ENCODE data around the gene PRR18. TPM values are rescaled to one million over a fixed set of nuclear protein-coding genes. Genes with fewer than 3 reads are reported as not detected.

Gene PRR18
- total and polyA plus RNA-seq, 2 of the 8 experiments (the other 6 are each of a cell fraction or from before 2014, with no cell fraction given), result 0.08 to 0.19 TPM

GRCh38 chr6:166312832-166313231 lies 4.6 kb upstream of the PRR18 start:
- no peak overlapping the region for H2BK5ac ChIP-seq (ENCODE audit: low read depth, low read length)
- ChIA-PET POLR2A (ENCODE audit: partially characterized antibody) (interaction anchor here (0.6 to 0.7 kb wide), 2 partner anchors 10 to 71 kb away, joined by 3 read pairs; no protein-coding TSS in a partner anchor), CTCF (ENCODE audit: partially characterized antibody) (interaction anchor here (0.6 to 8.2 kb wide), 33 partner anchors 9 to 1237 kb away, joined by 3 to 120 read pairs (median 5); no protein-coding TSS in a partner anchor)
- no peak overlapping the region for H2BK20ac ChIP-seq (ENCODE audit: low read length)
- no peaks in the 10 kb centered on the region for H3K36me3 ChIP-seq (ENCODE audit: control insufficient read depth in 2 of 4, insufficient read depth in 4 of 4, low read length in 3 of 4)
- no peak overlapping the region for H3K14ac ChIP-seq (ENCODE audit: insufficient read length)
- no peak overlapping the region for H3K56ac ChIP-seq (replicated peaks; ENCODE audit: insufficient read length, low read depth, low read length)
- no peak overlapping the region for H2AFZ ChIP-seq (ENCODE audit: low read length)
- H3K23ac ChIP-seq (ENCODE audit: insufficient read length), result no peak overlapping the region
- no peaks in the 10 kb centered on the region for H3K9me3 ChIP-seq (ENCODE audit: insufficient read depth in 2 of 2, low read depth in 1 of 2, low read length in 1 of 2)
- H2BK12ac ChIP-seq (ENCODE audit: low read depth, low read length), result no peak overlapping the region
- WGBS, 2 experiments (ENCODE audit: extremely low coverage in 1 of 2, insufficient coverage in 1 of 2, insufficient read length in 1 of 2, insufficient replicate concordance in 2 of 2, low coverage in 1 of 2, low lambda C conversion rate in 2 of 2, missing lambda C conversion rate in 1 of 2), result 88% methylated on average over 1 of the region's 1 CpG; no CpG with 5 or more reads in 1 of the 2 experiments
- H3K4me2 ChIP-seq (ENCODE audit: insufficient read depth in 1 of 2, low read depth in 2 of 2, low read length in 2 of 2), result no peak overlapping the region
- no peaks in the 10 kb centered on the region for H3K79me2 ChIP-seq (ENCODE audit: control insufficient read depth in 1 of 2, insufficient read depth in 2 of 2, low read length in 2 of 2)
- no peak for FAIRE-seq
- no peaks in the 10 kb centered on the region for H3K79me1 ChIP-seq (ENCODE audit: low read depth, low read length)
- no peak overlapping the region for H3K4ac ChIP-seq (replicated peaks; ENCODE audit: insufficient read length, low read depth, low read length)
- H4K5ac ChIP-seq (ENCODE audit: insufficient read length, low read depth, low read length), result no peak overlapping the region
- H3K4me3 ChIP-seq (ENCODE audit: extremely low read depth in 1 of 4, insufficient read depth in 2 of 4, low read depth in 3 of 4, low read length in 4 of 4), result no peak overlapping the region
- peaks cover 0 to 5% (median 2%) of the 10 kb centered on the region in 4 experiments; a peak in 2 of 7 replicates for H3K4me1 ChIP-seq (replicated peaks in 1 of 4; ENCODE audit: control insufficient read depth in 3 of 4, insufficient read depth in 4 of 4, low read length in 3 of 4)
- no peak overlapping the region for H3K18ac ChIP-seq (ENCODE audit: extremely low read depth, low read length)
- DNase-seq (ENCODE audit: low read depth in 1 of 2, low spot score in 2 of 2), result no peak
- no peak overlapping the region for H4K8ac ChIP-seq (ENCODE audit: extremely low read depth, insufficient read depth, low read length)
- H2AK5ac ChIP-seq (ENCODE audit: low read depth, low read length), result no peak overlapping the region
- H2BK120ac ChIP-seq (replicated peaks; ENCODE audit: low read depth, low read length), result no peak overlapping the region
- H3K27me3 ChIP-seq (replicated peaks in 1 of 4; ENCODE audit: control insufficient read depth in 3 of 4, extremely low read depth in 1 of 4, insufficient read depth in 3 of 4, low read length in 3 of 4), result peaks cover 14 to 27% (median 27%) of the 10 kb centered on the region in 4 experiments
- peaks cover 0 to 3% of the 10 kb centered on the region in 2 experiments for H4K20me1 ChIP-seq (replicated peaks in 1 of 2; ENCODE audit: control insufficient read depth in 1 of 2, insufficient read depth in 2 of 2, low read length in 2 of 2)
- no peak overlapping the region for H3K9ac ChIP-seq (replicated peaks in 1 of 4; ENCODE audit: extremely low read depth in 1 of 4, low read depth in 3 of 4, low read length in 3 of 4)
- H3K23me2 ChIP-seq (ENCODE audit: low read depth, low read length), result peaks cover 5% of the 10 kb centered on the region; the same call in 1 of the 2 replicates
- H2BK15ac ChIP-seq (ENCODE audit: low read length), result no peak overlapping the region
- no peak overlapping the region for H3K27ac ChIP-seq (ENCODE audit: low read depth, low read length)
- H4K91ac ChIP-seq (replicated peaks; ENCODE audit: insufficient read length, low read length), result no peak overlapping the region
- TF ChIP-seq TBP (IDR thresholded peaks at IDR 0.05; ENCODE audit: low read depth, low read length) (no peak), GABPA (IDR thresholded peaks at IDR 0.05; ENCODE audit: borderline replicate concordance, insufficient read depth, low read length) (no peak), RNF2 (IDR thresholded peaks at IDR 0.05; ENCODE audit: borderline replicate concordance, low read depth, low read length, missing control alignments, poor library complexity, severe bottlenecking) (no peak), MAX (IDR thresholded peaks at IDR 0.05) (no peak), KDM1A (IDR thresholded peaks at IDR 0.05; ENCODE audit: borderline replicate concordance, low read length) (no peak), TCF12 (IDR thresholded peaks at IDR 0.05; ENCODE audit: low read depth, low read length) (no peak), POLR2A (IDR thresholded peaks at IDR 0.05; ENCODE audit: control extremely low read depth in 1 of 2, low read depth in 2 of 2, low read length in 2 of 2) (no peak), E2F6 (IDR thresholded peaks at IDR 0.05) (no peak), YY1 (IDR thresholded peaks at IDR 0.05; ENCODE audit: low read depth, low read length) (no peak), RFX5 (IDR thresholded peaks at IDR 0.05; ENCODE audit: borderline replicate concordance, low read depth, low read length) (no peak), CHD1 (IDR thresholded peaks at IDR 0.05; ENCODE audit: low read depth, low read length) (no peak)
- TF ChIP-seq, protein P1, sequence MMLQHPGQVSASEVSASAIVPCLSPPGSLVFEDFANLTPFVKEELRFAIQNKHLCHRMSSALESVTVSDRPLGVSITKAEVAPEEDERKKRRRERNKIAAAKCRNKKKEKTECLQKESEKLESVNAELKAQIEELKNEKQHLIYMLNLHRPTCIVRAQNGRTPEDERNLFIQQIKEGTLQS (IDR thresholded peaks at IDR 0.05; ENCODE audit: insufficient read depth, low read depth, low read length), result no peak

All from H1 (cell line).